MG63 (cell line): ENCODE results near the gene TGFBR1. TPM values are rescaled to one million over a fixed set of nuclear protein-coding genes. Genes with fewer than 3 reads are reported as not detected.
A peak's percentile ranks its signal among the peaks of the same experiment; 100 is the strongest.
"Not testable (repeated sequence)": the region's sequence is repeated elsewhere in the genome, so short reads cannot be mapped to it uniquely, and the experiment has no call there.

Experiments
- DNase-seq: peaks from one replicate; pipeline ENCODE4 v3.0.0-alpha.2; 2020
- H3K27me3 ChIP-seq: fragments of 250-450 bp; sonication (Bioruptor Pico); 2 replicates; pipeline ENCODE4 v1.5.1; 2020; ENCODE audit warnings: mild to moderate bottlenecking, moderate library complexity
- H3K36me3 ChIP-seq: fragments of 250-450 bp; sonication (Bioruptor Pico); 2 replicates; pipeline ENCODE4 v1.5.1; 2020; ENCODE audit warnings: mild to moderate bottlenecking, moderate library complexity
- H3K4me3 ChIP-seq: fragments of 250-450 bp; sonication (Bioruptor Pico); 2 replicates; pipeline ENCODE4 v1.5.1; 2020; ENCODE audit warnings: mild to moderate bottlenecking, moderate library complexity
- H3K9me3 ChIP-seq: fragments of 250-450 bp; sonication (Bioruptor Pico); 2 replicates; pipeline ENCODE4 v1.5.1; 2020; ENCODE audit warnings: mild to moderate bottlenecking, moderate library complexity
- total RNA-seq: library from RNA; depleted of rRNA; stranded (reverse); fragments of >200 nt; shearing (Covaris generic); gene quantifications from 2 replicates; pipeline ENCODE4 v1.2.3, GENCODE V29; 2014; ENCODE audit warnings: low replicate concordance

The TGFBR1 gene
- total RNA-seq, 1 experiment from 2014 or later, result 19.1 TPM

DNA sequence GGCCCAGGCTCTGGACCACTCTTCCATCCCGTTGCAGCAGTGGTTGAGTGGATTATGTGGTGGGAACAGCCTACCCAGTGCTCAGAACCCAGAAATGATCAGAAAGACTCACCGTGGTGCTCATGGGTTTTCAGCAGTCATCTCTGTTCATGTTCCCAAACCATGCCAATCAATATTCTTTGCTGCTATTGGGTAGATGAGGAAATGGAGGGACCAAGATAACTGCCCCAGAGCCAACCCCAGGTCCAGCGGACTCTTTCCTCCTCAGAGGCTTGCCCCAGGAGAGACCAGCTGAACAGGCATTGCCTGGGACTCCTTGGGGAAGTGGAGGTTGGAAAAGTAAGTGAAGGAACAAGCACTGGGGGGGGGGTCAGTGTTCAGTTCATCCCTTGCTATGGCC, 78.7 kb downstream of the TGFBR1 start:
- no peak for DNase-seq
- no peaks in the 10 kb centered on the region for H3K9me3 ChIP-seq
- H3K36me3 ChIP-seq, result no peaks in the 10 kb centered on the region

DNA sequence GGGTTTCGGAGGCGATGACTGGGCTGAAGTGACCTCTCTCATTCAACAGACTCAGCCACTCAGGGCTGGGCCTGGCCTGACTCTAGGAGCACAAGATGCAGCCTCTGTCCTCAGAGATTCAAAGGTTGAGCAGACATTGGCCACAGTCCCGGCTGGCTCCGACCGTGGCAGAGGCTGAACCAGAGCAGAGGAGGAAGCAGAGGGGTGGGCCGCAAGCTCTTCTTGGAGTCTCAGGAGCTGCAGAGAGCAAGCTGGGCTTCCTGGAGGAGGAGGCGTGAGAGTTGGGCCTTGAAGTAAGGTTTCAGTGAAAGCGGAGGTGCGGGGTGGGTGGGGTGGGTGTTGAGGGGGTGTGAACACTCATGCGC, 79.2 kb downstream of the TGFBR1 start:
- no peaks in the 10 kb centered on the region for H3K36me3 ChIP-seq
- H3K9me3 ChIP-seq, result no peaks in the 10 kb centered on the region
- no peak overlapping the region for H3K4me3 ChIP-seq
- no peaks in the 10 kb centered on the region; the same call in none of the 2 replicates for H3K27me3 ChIP-seq
- no peak for DNase-seq

More for the DNA sequence above, 78.7 kb downstream of the TGFBR1 start:
- Histone ChIP-seq H3K4me3 (no peak overlapping the region), H3K27me3 (no peaks in the 10 kb centered on the region; the same call in none of the 2 replicates)

DNA sequence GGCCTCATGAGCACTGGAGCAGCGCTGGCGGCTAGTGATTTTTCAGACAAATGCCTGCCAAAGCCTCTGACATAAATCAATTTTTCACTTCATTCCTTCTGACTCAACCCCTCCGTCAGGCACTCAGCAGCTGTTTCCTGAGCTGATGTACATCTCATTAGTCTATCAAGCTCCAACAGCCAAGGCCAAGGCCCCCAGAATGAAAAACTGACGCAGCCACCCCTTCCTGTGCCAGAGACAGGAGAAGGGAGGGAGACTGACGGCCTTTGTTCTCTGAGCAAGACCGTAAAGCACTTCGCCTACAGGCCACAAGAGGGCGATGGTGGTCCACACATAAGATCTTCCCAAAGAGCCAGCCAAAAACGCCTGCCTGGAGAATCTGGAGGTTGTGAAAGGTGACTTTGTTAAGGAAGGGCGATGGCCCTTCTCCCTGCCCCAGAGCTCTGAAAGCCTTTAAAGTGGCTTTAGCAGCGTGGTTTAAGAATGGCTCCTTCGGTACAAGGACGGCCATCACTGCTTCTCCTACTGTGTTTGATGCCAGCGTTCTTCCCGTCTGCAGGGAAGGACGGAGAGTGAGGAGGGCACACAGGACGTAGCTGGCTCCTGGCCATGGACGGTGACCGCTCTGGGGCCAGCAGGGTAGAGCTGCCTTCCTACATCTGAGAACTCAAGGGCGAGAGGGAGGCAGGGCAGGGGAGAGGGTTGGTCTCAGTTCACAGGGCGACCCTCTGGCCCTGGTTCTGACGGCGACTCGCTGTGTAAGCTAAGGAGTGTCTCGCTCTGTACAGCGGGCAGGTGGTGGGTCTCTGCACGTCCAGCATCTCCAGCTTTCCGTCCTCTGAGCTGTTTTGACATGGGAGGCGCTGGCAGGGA, 79.8 kb downstream of the TGFBR1 start:
- DNase-seq, result peak; percentile 94
- H3K27me3 ChIP-seq, result no peaks in the 10 kb centered on the region; the same call in none of the 2 replicates
- H3K9me3 ChIP-seq, result no peaks in the 10 kb centered on the region
- H3K36me3 ChIP-seq, result no peaks in the 10 kb centered on the region
- no peak overlapping the region for H3K4me3 ChIP-seq

DNA sequence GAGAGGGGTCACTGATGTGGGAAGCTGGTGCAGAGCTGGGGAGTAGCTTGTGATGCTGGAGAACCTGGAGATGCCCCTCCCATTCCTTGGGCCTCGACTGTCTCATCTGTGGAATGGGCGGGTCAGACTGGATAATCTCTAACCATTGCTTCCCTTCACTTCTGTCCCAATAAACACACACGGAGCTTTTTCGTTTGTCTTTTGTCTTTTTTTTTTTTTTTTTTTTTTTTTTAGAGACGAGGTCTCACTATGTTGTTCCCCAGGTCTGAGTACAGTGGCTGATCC, 80.4 kb downstream of the TGFBR1 start:
- no peak overlapping the region for H3K4me3 ChIP-seq
- DNase-seq, result no peak
- H3K36me3 ChIP-seq, result no peaks in the 10 kb centered on the region
- no peaks in the 10 kb centered on the region; the same call in none of the 2 replicates for H3K27me3 ChIP-seq
- no peaks in the 10 kb centered on the region for H3K9me3 ChIP-seq

DNA sequence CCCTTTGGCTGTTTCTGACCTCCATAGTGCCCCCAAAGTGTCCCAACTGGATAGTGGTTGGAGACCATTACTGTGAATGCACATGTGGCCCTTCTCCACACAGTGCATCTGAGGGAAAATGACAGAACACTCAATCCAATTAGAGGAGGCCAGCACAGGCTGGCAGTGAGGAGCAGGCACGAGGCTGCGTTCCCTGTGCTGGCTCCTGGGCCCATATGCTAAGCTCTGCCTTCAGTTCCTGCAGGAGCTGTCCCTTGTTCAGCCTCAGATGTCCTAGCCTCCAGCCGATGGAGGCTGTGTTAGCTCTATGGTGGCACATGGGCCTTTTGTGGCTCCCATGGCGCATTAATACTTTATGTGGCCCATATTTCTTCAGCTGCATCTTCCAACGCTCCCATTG, 81.0 kb downstream of the TGFBR1 start:
- DNase-seq, result no peak
- no peaks in the 10 kb centered on the region; the same call in none of the 2 replicates for H3K27me3 ChIP-seq
- H3K9me3 ChIP-seq, result no peaks in the 10 kb centered on the region

DNA sequence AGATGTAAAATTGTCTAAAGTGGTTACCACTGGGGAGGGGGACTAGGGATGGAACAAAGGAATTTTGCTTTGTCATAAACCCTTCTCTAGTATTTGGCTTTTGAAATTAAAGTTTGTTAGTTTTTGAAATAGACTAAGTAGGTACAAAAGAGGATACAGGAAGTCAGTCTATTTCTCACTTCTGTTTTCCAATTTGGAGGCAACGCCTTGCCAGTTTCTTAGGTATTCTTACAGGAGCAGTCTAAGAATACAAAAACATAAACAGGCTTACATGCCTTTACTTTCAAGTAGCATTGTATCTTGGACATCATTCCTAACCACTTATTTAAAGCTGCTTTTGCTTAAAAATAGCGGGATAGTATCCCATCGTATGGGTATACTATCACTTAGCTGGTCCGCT, 82.4 kb downstream of the TGFBR1 start:
- no peaks in the 10 kb centered on the region for H3K36me3 ChIP-seq
- no peak overlapping the region for H3K4me3 ChIP-seq
- H3K27me3 ChIP-seq, result no peaks in the 10 kb centered on the region; the same call in none of the 2 replicates
- H3K9me3 ChIP-seq, result no peaks in the 10 kb centered on the region
- DNase-seq, result no peak

More for the DNA sequence above, 81.0 kb downstream of the TGFBR1 start:
- Histone ChIP-seq H3K36me3 (no peaks in the 10 kb centered on the region), H3K4me3 (no peak overlapping the region)

DNA sequence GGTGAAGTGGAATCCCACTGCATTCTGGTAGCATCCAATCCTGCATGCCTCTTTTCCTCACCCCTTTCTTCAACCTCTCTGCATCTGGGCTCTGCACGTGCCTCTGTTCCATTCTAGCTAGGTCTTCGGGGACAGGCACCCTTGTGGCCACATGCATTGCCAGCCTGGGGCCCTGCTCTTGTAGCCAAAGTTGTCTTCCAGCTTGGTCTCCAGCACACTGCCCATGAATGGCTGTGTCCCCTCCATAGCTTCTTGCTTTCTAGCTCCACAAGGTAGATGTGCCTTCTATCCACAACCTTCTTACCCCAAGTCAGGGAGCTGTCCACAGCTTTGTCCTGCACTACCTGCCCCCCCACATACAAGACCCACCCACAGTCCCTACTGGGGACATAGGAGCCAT, 84.3 kb downstream of the TGFBR1 start:
- Histone ChIP-seq H3K4me3 (no peak overlapping the region), H3K27me3 (no peaks in the 10 kb centered on the region; the same call in none of the 2 replicates), H3K9me3 (no peaks in the 10 kb centered on the region), H3K36me3 (no peaks in the 10 kb centered on the region)
- DNase-seq, result no peak

DNA sequence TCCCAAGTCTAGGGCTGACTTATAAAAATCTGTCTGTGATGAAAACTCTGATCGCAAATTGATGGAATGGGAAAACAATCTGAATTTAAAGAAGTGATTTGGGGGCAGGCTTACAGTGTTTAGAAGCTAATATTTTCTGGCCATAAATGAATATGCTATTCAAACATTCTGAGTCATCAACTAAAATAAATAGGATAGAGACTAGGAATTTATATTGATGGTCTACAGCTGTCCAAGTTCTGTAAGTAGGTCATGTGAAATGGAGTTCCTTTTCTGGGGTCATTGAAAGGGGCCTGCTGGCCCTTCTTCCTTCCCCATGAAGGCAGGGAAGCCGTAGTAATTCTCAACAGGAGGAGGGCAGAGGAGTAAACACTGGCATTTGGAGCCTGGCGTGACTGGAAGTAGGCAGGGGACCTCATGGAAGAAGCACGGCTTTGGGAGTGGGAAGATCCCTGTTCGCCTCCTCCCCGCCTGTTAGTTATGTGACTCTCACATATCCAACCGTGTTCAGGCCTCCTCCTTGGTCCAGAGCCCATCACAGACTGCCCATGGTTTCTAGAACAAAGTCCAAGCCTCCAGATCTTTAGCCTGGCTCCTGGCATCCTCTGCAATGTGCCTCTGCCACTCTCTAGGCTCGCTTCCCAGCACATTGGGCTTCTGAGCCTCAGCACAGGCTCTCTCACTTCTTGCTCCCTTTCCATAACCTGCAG, 85.1 kb downstream of the TGFBR1 start:
- no peak overlapping the region for H3K4me3 ChIP-seq
- H3K36me3 ChIP-seq, result no peaks in the 10 kb centered on the region
- H3K27me3 ChIP-seq, result no peaks in the 10 kb centered on the region; the same call in none of the 2 replicates
- no peak for DNase-seq
- H3K9me3 ChIP-seq, result no peaks in the 10 kb centered on the region

DNA sequence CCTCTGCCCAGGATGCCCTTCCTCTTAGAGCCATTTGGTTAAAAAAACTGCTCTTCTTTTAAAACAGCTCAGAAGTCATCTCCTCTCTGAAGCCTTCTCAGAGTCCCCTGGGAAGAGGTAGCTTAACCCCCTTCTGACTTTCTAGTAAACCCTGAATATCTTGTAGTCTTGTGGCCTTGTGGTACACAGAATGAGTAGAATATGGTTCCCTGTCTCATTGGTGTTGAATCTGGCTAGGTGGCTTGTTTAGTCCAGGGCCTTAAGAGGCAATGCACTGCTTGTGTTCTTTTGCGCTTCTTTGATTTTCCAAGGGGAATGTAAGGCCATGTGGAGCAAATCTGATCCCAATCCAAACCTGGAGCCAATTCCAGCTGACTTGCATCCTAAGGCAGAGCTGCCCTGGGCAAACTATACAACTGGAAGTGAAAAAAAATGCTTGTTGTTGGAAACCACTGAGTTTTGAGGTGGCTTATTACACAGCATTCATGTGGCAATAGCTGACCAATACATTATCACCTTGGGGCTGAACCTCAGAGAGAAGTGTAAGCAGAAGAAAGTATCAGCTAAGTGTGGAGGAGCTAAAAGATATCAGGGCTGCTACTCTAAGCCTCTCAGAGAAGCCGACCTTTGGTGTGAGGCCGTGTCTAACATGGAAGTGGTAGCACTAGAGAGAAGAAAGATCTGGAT, 85.8 kb downstream of the TGFBR1 start:
- no peak for DNase-seq
- H3K27me3 ChIP-seq, result no peaks in the 10 kb centered on the region; the same call in none of the 2 replicates
- H3K36me3 ChIP-seq, result no peaks in the 10 kb centered on the region
- H3K9me3 ChIP-seq, result no peaks in the 10 kb centered on the region
- H3K4me3 ChIP-seq, result no peak overlapping the region

DNA sequence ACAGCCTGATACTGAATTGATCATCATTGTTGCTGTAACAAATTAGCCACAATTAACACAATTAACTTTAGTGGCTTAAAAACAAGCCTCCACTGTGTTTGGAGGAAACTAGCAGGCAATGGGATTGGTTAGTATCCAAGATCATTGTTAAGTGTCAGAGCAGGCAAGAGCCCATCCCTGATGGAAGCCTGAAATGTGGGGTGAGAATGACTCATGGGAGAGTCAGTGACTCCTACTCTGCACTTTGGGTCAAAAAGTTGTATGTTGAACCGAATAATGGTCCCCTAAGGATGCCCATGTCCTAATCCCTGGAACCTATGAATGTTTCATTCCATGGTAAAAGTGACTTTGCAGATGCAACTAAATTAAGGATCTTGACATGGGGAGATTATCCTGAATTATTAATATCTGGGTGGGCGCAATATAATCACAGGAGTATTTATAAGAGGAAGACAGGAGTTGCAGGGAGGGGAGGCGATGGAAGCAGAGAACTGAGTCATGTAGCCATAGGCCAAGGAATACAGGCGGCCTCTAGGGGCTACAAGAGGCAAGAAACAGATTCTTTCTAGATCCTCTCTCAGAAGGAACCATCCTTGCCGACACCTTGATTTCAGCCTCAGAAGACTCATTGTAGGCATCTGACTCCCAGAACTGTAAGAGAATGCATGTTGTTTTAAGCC, 88.0 kb downstream of the TGFBR1 start:
- no peak overlapping the region for H3K4me3 ChIP-seq
- no peaks in the 10 kb centered on the region for H3K9me3 ChIP-seq
- H3K27me3 ChIP-seq, result no peaks in the 10 kb centered on the region; the same call in none of the 2 replicates
- DNase-seq, result peak; percentile 28
- H3K36me3 ChIP-seq, result no peaks in the 10 kb centered on the region

DNA sequence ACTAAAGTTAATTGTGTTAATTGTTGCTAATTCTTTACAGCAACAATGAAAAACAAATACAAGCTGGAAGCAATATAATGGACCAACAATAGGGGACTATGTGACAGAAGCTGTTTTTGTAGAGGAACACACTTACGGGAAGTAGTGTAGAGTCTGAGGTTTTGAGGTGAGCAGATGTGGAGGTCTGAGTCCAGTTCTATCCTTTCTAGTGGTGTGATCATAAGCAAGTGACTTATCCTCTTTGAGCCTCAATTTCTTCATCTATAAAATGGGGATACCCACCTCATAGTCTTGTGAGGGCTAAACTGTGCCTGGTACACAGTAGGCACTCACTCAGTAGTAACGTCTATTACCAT, 88.5 kb downstream of the TGFBR1 start:
- Histone ChIP-seq H3K9me3 (no peaks in the 10 kb centered on the region), H3K36me3 (no peaks in the 10 kb centered on the region), H3K27me3 (no peaks in the 10 kb centered on the region; the same call in 1 of the 2 replicates), H3K4me3 (no peak overlapping the region)
- DNase-seq, result no peak

DNA sequence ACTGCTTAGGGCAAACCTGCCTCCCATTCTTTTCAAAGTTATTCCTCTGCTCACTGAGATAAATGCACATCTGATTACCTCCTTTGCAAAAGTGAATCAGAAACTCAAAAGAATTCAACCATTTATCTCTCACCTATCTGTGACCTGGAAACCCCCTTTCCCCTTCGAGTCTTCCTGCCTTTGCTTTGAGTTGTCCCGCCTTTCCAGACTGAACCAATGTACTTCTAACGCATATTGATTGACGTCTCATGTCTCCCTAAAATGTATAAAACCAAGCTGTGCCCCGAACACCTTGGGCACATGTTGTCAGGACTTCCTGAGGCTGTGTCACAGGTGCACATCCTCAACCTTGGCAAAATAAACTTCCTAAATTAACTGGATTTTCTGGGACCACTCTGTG, 91.6 kb downstream of the TGFBR1 start:
- H3K36me3 ChIP-seq, H3K27me3 ChIP-seq, DNase-seq, H3K4me3 ChIP-seq, H3K9me3 ChIP-seq: not testable (repeated sequence)

DNA sequence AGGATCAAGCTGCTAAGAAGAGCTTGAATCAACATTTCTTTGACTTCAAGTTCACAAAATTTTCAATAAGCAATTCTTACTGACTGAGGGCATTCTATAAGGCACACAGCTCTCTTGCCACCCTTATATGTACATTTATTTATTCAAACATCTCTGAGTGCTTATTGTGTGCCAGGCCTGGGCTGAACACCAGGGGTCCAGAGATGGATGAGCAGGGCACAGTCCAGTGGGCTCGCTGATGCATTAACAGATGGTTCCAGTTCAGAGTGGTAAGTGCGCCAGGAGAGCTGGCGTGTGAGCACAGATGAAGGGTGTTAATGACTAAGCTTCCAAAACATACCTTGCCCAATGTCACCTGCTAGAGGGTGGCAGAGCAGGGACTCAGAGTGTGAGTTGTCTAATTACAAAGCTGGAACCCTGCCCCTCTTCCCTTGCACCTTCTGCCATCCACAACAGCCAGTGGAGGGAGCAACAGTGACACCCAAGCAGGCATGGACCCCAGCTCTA, 92.3 kb downstream of the TGFBR1 start:
- no peak for DNase-seq
- no peaks in the 10 kb centered on the region; the same call in 1 of the 2 replicates for H3K27me3 ChIP-seq
- no peaks in the 10 kb centered on the region for H3K36me3 ChIP-seq
- no peaks in the 10 kb centered on the region for H3K9me3 ChIP-seq
- no peak overlapping the region for H3K4me3 ChIP-seq

DNA sequence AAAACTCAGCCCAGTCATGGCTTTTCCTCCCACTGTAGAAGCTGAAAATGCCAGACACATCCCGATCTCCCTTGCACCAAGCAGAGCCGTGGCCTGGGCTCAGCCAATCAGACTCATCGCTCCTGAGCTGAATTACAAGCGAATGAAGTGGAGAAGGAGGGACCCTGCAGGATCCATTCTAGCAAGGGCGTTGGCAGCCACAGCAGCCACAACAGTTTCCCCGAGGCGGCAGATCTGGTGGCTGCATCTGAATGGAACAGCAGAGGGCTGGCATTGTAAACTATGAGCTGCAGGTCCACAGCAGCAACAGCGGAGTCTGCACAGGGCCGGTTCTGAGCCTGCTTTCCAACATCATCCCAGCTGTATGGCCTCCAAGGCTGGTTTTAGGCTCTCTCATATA, 93.1 kb downstream of the TGFBR1 start:
- no peak for DNase-seq
- Histone ChIP-seq H3K36me3 (no peaks in the 10 kb centered on the region), H3K9me3 (no peaks in the 10 kb centered on the region), H3K27me3 (no peaks in the 10 kb centered on the region; the same call in 1 of the 2 replicates), H3K4me3 (no peak overlapping the region)

DNA sequence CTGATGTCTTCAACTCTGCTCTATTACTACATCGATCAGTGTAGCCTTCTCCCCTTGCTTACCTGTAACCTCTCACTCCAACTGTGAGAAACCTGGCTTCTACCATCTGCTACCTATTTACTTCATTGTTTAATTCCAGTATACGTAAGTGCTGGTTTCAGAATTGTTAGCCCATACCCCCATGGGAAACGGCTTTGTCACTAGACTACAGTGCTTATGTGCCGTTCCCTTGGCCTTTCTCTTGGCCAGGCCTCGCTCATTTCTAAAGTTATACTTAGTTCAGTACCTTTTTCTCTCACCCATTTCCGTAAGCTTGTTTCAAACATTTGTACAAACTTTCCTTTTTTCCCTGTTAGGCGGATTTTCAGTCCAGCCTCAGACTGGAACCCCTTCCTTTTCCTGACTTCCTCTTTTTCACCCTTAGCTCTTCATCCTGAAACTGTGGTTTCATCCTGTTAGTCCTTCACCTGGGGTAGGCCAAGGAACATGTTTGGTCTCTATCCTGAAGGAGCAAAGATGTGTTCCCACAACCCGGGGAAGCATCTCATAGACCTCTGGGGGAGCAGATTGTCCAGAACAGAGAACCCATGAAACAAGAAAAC, 95.1 kb downstream of the TGFBR1 start:
- DNase-seq, result no peak
- no peaks in the 10 kb centered on the region for H3K27me3 ChIP-seq

DNA sequence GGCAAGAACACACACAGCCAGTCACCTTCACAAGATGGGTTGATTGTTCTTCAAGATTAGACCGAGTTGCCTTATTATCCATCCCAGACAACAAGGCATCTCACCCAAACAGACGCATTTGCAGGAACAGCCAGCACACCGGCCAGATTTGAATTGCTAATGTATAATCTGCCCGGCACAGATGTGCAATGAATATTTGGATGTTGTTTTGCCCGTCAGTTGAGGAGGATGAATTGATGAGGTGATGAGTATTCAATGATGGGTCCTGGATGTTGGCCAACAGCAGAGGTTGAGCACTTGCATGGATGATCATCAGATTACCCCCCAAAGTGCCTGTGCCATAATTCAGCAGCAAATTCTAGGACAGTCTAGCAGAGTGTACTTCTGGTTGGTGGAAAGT, 96.7 kb downstream of the TGFBR1 start:
- H3K36me3 ChIP-seq, result no peaks in the 10 kb centered on the region
- no peak for DNase-seq
- no peak overlapping the region for H3K4me3 ChIP-seq
- H3K27me3 ChIP-seq, result no peaks in the 10 kb centered on the region; the same call in 1 of the 2 replicates
- no peaks in the 10 kb centered on the region for H3K9me3 ChIP-seq

More for the DNA sequence above, 95.1 kb downstream of the TGFBR1 start:
- H3K9me3 ChIP-seq, result no peaks in the 10 kb centered on the region
- no peaks in the 10 kb centered on the region for H3K36me3 ChIP-seq
- no peak overlapping the region for H3K4me3 ChIP-seq
